SU-DHL-6 (cell line): ENCODE results near the gene LARP4B.

Source experiments
- H2AFZ ChIP-seq: fragments of 200-600 bp; sonication (generic); 2 replicates; pipeline ENCODE4 v1.6.1; 2014; ENCODE audit warnings: low read depth, mild to moderate bottlenecking, moderate library complexity, mixed read lengths, antibody characterized with exemption, low read length; ENCODE audit not compliant: severe bottlenecking
- H3F3A ChIP-seq: fragments of 200-600 bp; shearing (Covaris generic); 2 replicates; pipeline ENCODE4 v1.6.0; 2016; ENCODE audit warnings: antibody characterized with exemption, mild to moderate bottlenecking; ENCODE audit not compliant: insufficient read depth
- H3K27ac ChIP-seq: fragments of 200-600 bp; sonication (generic); 2 replicates; pipeline ENCODE4 v1.5.1; 2016; ENCODE audit warnings: low read depth, mild to moderate bottlenecking, low read length, moderate library complexity, mixed read lengths
- H3K27me3 ChIP-seq: fragments of 200-600 bp; sonication (generic), shearing (Covaris generic); 2 replicates; pipeline ENCODE4 v1.6.0; 2014; ENCODE audit warnings: mild to moderate bottlenecking, low read length
- H3K36me3 ChIP-seq: fragments of 200-600 bp; sonication (generic); 2 replicates; pipeline ENCODE4 v1.6.1; 2014; ENCODE audit warnings: mild to moderate bottlenecking, low read length, mixed read lengths
- H3K4me2 ChIP-seq: fragments of 300-600, 200-600 bp; shearing (Covaris generic), sonication (generic); 2 replicates; pipeline ENCODE4 v1.6.0; 2014; ENCODE audit warnings: low read length, low read depth, mild to moderate bottlenecking; ENCODE audit not compliant: poor library complexity, severe bottlenecking
- H3K4me3 ChIP-seq: fragments of 200-600 bp; sonication (generic); 2 replicates; pipeline ENCODE4 v1.5.1; 2014; ENCODE audit warnings: antibody characterized with exemption, low read length, mild to moderate bottlenecking, mixed read lengths; ENCODE audit not compliant: insufficient read depth, poor library complexity, severe bottlenecking
- H3K79me2 ChIP-seq: fragments of 200-600 bp; sonication (generic); 2 replicates; pipeline ENCODE4 v1.6.1; 2014; ENCODE audit warnings: mild to moderate bottlenecking, low read length, moderate library complexity; ENCODE audit not compliant: insufficient read depth
- H3K9ac ChIP-seq: fragments of 200-600 bp; sonication (generic); 2 replicates; pipeline ENCODE4 v1.7.0; 2014; ENCODE audit warnings: mild to moderate bottlenecking, low read length
- H3K9me2 ChIP-seq: fragments of 200-600 bp; sonication (generic); replicated peaks from 2 replicates; pipeline ENCODE4 v1.6.1; 2014; ENCODE audit warnings: low read length; ENCODE audit not compliant: insufficient read depth
- H3K9me3 ChIP-seq: fragments of 200-600 bp; sonication (generic); 2 replicates; pipeline ENCODE4 v1.6.1; 2014; ENCODE audit warnings: low read length, mixed read lengths; ENCODE audit not compliant: insufficient read depth
- H4K20me1 ChIP-seq: fragments of 200-600 bp; sonication (generic); 2 replicates; pipeline ENCODE4 v1.6.1; 2014; ENCODE audit warnings: low read depth, mild to moderate bottlenecking, antibody characterized with exemption, low read length, moderate library complexity, mixed read lengths
- CTCF ChIP-seq: fragments of 200-600 bp; sonication (generic); IDR thresholded peaks from one replicate; pipeline ENCODE4 v1.5.1; 2017; ENCODE audit warnings: antibody characterized with exemption, mild to moderate bottlenecking, low read length, moderate library complexity; ENCODE audit not compliant: insufficient read depth, poor library complexity, severe bottlenecking
- EZH2phosphoT487 ChIP-seq: fragments of 200-600 bp; sonication (generic), shearing (Covaris generic); conservative IDR thresholded peaks from 2 replicates; pipeline ENCODE4 v1.6.1; 2018; ENCODE audit warnings: mild to moderate bottlenecking, antibody characterized with exemption, low read length, moderate library complexity, mixed read lengths

The LARP4B gene

GRCh38 chr10:810351-810846 is 121.1 kb downstream of the LARP4B start:
- no peak overlapping the region for H3K9ac ChIP-seq
- H3K36me3 ChIP-seq, result peaks cover 20% of the 10 kb centered on the region; the same call in 1 of the 2 replicates
- no peak overlapping the region for H2AFZ ChIP-seq
- no peak overlapping the region for H3K4me2 ChIP-seq
- TF ChIP-seq CTCF (no peak), EZH2phosphoT487 (no peak)
- no peaks in the 10 kb centered on the region for H3K9me3 ChIP-seq
- H3K4me3 ChIP-seq, result no peak overlapping the region
- H3K27me3 ChIP-seq, result no peaks in the 10 kb centered on the region
- H3K27ac ChIP-seq, result no peak overlapping the region
- no peaks in the 10 kb centered on the region for H4K20me1 ChIP-seq
- H3K79me2 ChIP-seq, result no peaks in the 10 kb centered on the region
- H3K9me2 ChIP-seq, result no peaks in the 10 kb centered on the region
- H3F3A ChIP-seq, result no peaks in the 10 kb centered on the region

- no peak overlapping the region for H3K9ac ChIP-seq
- no peaks in the 10 kb centered on the region for H3K79me2 ChIP-seq
- H3K27me3 ChIP-seq, result no peaks in the 10 kb centered on the region
- no peak overlapping the region for H3K4me2 ChIP-seq
- H3K27ac ChIP-seq, result no peak overlapping the region
- H3K36me3 ChIP-seq, result peaks cover 20% of the 10 kb centered on the region; the same call in 1 of the 2 replicates
- TF ChIP-seq CTCF (no peak), EZH2phosphoT487 (no peak)
- no peaks in the 10 kb centered on the region for H3K9me3 ChIP-seq
- no peaks in the 10 kb centered on the region for H3F3A ChIP-seq
- no peaks in the 10 kb centered on the region for H3K9me2 ChIP-seq
- H2AFZ ChIP-seq, result no peak overlapping the region
- no peak overlapping the region for H3K4me3 ChIP-seq
- no peaks in the 10 kb centered on the region for H4K20me1 ChIP-seq
Observed at GRCh38 chr10:809671-810350, 121.7 kb downstream of the LARP4B start.

GRCh38 chr10:807958-808353 is 123.5 kb downstream of the LARP4B start:
- H3K9me3 ChIP-seq, result no peaks in the 10 kb centered on the region
- no peak overlapping the region for H3K4me3 ChIP-seq
- no peak overlapping the region for H3K4me2 ChIP-seq
- H2AFZ ChIP-seq, result no peak overlapping the region
- no peak overlapping the region for H3K27ac ChIP-seq
- H3K36me3 ChIP-seq, result peaks cover 20% of the 10 kb centered on the region; the same call in 1 of the 2 replicates
- TF ChIP-seq EZH2phosphoT487, result no peak
- TF ChIP-seq CTCF, result no peak
- H3K27me3 ChIP-seq, result no peaks in the 10 kb centered on the region
- H3K79me2 ChIP-seq, result no peaks in the 10 kb centered on the region
- H3F3A ChIP-seq, result no peaks in the 10 kb centered on the region
- H4K20me1 ChIP-seq, result no peaks in the 10 kb centered on the region
- H3K9me2 ChIP-seq, result no peaks in the 10 kb centered on the region
- no peak overlapping the region for H3K9ac ChIP-seq
